IMR-90 (cell line): ENCODE results near the gene TIGD3. TPM values are rescaled to one million over a fixed set of nuclear protein-coding genes. Genes with fewer than 3 reads are reported as not detected.

Experiments
- ATAC-seq: fragments of 200-7000 bp; cut with Tn5 transposase; 2 replicates; pipeline ENCODE4 v1.9.1; 2020; ENCODE audit warnings: low read depth, mild to moderate bottlenecking, moderate library complexity
- BruUV-seq: library from RNA; stranded (reverse); fragments of 400-500 nt; replicated peaks from 2 replicates; lab custom pipeline; 2021; lab: Mats Ljungman, UMichigan
- CTCF ChIA-PET: fragments of 300-600 bp; formaldehyde crosslinking; extraction: SDS; loops from one replicate; lab custom pipeline; 2021; ENCODE audit warnings: antibody characterized with exemption; lab: Yijun Ruan, JAX
- POLR2A ChIA-PET: fragments of 300-600 bp; sonication (Branson Sonifier 250); formaldehyde crosslinking; loops from one replicate; lab custom pipeline; 2022; ENCODE audit warnings: antibody characterized with exemption; ENCODE audit not compliant: unreplicated experiment; lab: Charles Lee
- DNase-seq: peaks from one replicate; pipeline ENCODE4 v3.0.0; 2013
- H2AFZ ChIP-seq: replicated peaks from 2 replicates; pipeline ENCODE3; 2013; ENCODE audit warnings: low read length, mild to moderate bottlenecking; ENCODE audit not compliant: poor library complexity
- H2AK5ac ChIP-seq: 2 replicates; pipeline ENCODE4 v1.6.1; 2013; ENCODE audit warnings: low read depth, low read length, inconsistent platforms
- H2AK9ac ChIP-seq: replicated peaks from 2 replicates; pipeline ENCODE3; 2013; ENCODE audit warnings: mild to moderate bottlenecking, low read depth, low read length, moderate library complexity; ENCODE audit not compliant: poor library complexity
- H2BK120ac ChIP-seq: 2 replicates; pipeline ENCODE4 v1.6.1; 2013; ENCODE audit warnings: low read depth, low read length, inconsistent platforms
- H2BK15ac ChIP-seq: 3 replicates; pipeline ENCODE4 v1.6.1; 2013; ENCODE audit warnings: low read depth, low read length, inconsistent platforms
- H2BK20ac ChIP-seq: 2 replicates; pipeline ENCODE4 v1.6.1; 2013; ENCODE audit warnings: low read depth, mild to moderate bottlenecking, inconsistent platforms, low read length, moderate library complexity
- H2BK5ac ChIP-seq: 2 replicates; pipeline ENCODE4 v1.6.1; 2013; ENCODE audit warnings: mild to moderate bottlenecking, low read depth, low read length, inconsistent platforms; ENCODE audit not compliant: poor library complexity, severe bottlenecking
- H3K14ac ChIP-seq: replicated peaks from 2 replicates; pipeline ENCODE4 v1.6.1; 2013; ENCODE audit warnings: low read depth, low read length, inconsistent platforms
- H3K18ac ChIP-seq: 2 replicates; pipeline ENCODE4 v1.6.1; 2013; ENCODE audit warnings: low read depth, low read length, control low read depth
- H3K23ac ChIP-seq: 2 replicates; pipeline ENCODE4 v1.6.1; 2013; ENCODE audit warnings: low read depth, low read length, inconsistent platforms
- H3K27ac ChIP-seq: 2 replicates; pipeline ENCODE4 v1.5.1; 2013; ENCODE audit warnings: mild to moderate bottlenecking, control low read depth, low read length; ENCODE audit not compliant: insufficient read depth
- H3K27me3 ChIP-seq: 2 replicates; pipeline ENCODE4 v1.6.1; 2013; ENCODE audit warnings: low read length; ENCODE audit not compliant: control insufficient read depth, insufficient read depth
- H3K36me3 ChIP-seq: 2 replicates; pipeline ENCODE4 v1.6.1; 2013; ENCODE audit warnings: low read length, mixed read lengths; ENCODE audit not compliant: control insufficient read depth, insufficient read depth
- H3K4ac ChIP-seq: 2 replicates; pipeline ENCODE4 v1.6.1; 2013; ENCODE audit warnings: low read depth, low read length, inconsistent platforms
- H3K4me1 ChIP-seq: 2 replicates; pipeline ENCODE4 v1.6.1; 2013; ENCODE audit warnings: low read length, mixed read lengths; ENCODE audit not compliant: control insufficient read depth, insufficient read depth
- H3K4me2 ChIP-seq: 2 replicates; pipeline ENCODE4 v1.6.1; 2013; ENCODE audit warnings: low read depth, mild to moderate bottlenecking, control low read depth, low read length, moderate library complexity
- H3K4me3 ChIP-seq: 2 replicates; pipeline ENCODE4 v1.5.1; 2013; ENCODE audit warnings: low read depth, mild to moderate bottlenecking, control low read depth, low read length, moderate library complexity; ENCODE audit not compliant: insufficient read depth
- H3K56ac ChIP-seq: 2 replicates; pipeline ENCODE4 v1.6.1; 2013; ENCODE audit warnings: low read length, inconsistent platforms; ENCODE audit not compliant: insufficient read depth; ENCODE audit errors: extremely low read depth
- H3K79me1 ChIP-seq, 2 experiments: 2 replicates each; pipeline ENCODE4 v1.6.1; 2013; ENCODE audit warnings: low read length in 2 of 2, inconsistent platforms in 1 of 2, low read depth in 1 of 2
- H3K9ac ChIP-seq: 2 replicates; pipeline ENCODE4 v1.6.1; 2013; ENCODE audit warnings: low read depth, low read length, control low read depth
- H3K9me1 ChIP-seq: 2 replicates; pipeline ENCODE4 v1.6.1; 2013; ENCODE audit warnings: low read length, inconsistent platforms; ENCODE audit not compliant: insufficient read depth
- H3K9me3 ChIP-seq: 2 replicates; pipeline ENCODE4 v1.6.1; 2013; ENCODE audit warnings: low read length; ENCODE audit not compliant: control insufficient read depth, insufficient read depth
- H4K20me1 ChIP-seq: 2 replicates; pipeline ENCODE4 v1.6.1; 2013; ENCODE audit warnings: low read length, inconsistent platforms; ENCODE audit not compliant: insufficient read depth
- H4K5ac ChIP-seq: 2 replicates; pipeline ENCODE4 v1.6.1; 2013; ENCODE audit warnings: mild to moderate bottlenecking, low read depth, low read length, control low read depth
- H4K8ac ChIP-seq, 2 experiments: 2 replicates each; pipeline ENCODE4 v1.6.1; 2013; ENCODE audit warnings: low read depth in 2 of 2, low read length in 2 of 2, control low read depth in 1 of 2, inconsistent platforms in 1 of 2
- H4K91ac ChIP-seq: 2 replicates; pipeline ENCODE4 v1.6.1; 2013; ENCODE audit warnings: low read depth, low read length, inconsistent platforms; ENCODE audit not compliant: insufficient read depth
- BHLHE40 ChIP-seq: fragments of 150-350 bp; IDR thresholded peaks from 2 replicates; pipeline ENCODE4 v1.6.1; 2016; ENCODE audit warnings: mild to moderate bottlenecking, low read depth, low read length
- CEBPB ChIP-seq: IDR thresholded peaks from 2 replicates; pipeline ENCODE4 v1.6.1; 2012; ENCODE audit warnings: low read depth, low read length, improper control_type of control experiment
- CHD1 ChIP-seq: IDR thresholded peaks from 2 replicates; pipeline ENCODE4 v1.6.1; 2012; ENCODE audit warnings: low read depth, low read length, improper control_type of control experiment
- FOS ChIP-seq: fragments of 150-350 bp; IDR thresholded peaks from 2 replicates; pipeline ENCODE4 v1.6.1; 2016; ENCODE audit warnings: low read depth, low read length
- MAFK ChIP-seq: IDR thresholded peaks from 2 replicates; pipeline ENCODE4 v1.6.1; 2012; ENCODE audit warnings: low read depth, low read length, improper control_type of control experiment
- MXI1 ChIP-seq: IDR thresholded peaks from 2 replicates; pipeline ENCODE4 v1.6.1; 2012; ENCODE audit warnings: low read depth, mild to moderate bottlenecking, low read length, moderate library complexity, borderline replicate concordance
- NFE2L2 ChIP-seq: fragments of 150-350 bp; IDR thresholded peaks from 2 replicates; pipeline ENCODE4 v1.6.1; 2016; ENCODE audit warnings: low read depth, mild to moderate bottlenecking, low read length
- RAD21 ChIP-seq: IDR thresholded peaks from 2 replicates; pipeline ENCODE4 v1.6.1; 2012; ENCODE audit warnings: low read length, improper control_type of control experiment
- RCOR1 ChIP-seq: IDR thresholded peaks from 2 replicates; pipeline ENCODE4 v1.6.1; 2012; ENCODE audit warnings: mild to moderate bottlenecking, low read length, improper control_type of control experiment; ENCODE audit not compliant: insufficient replicate concordance
- RFX5 ChIP-seq: IDR thresholded peaks from 2 replicates; pipeline ENCODE4 v1.8.0; 2012; ENCODE audit warnings: low read depth, mild to moderate bottlenecking, low read length, moderate library complexity
- SMC3 ChIP-seq: fragments of 150-350 bp; IDR thresholded peaks from 2 replicates; pipeline ENCODE4 v1.6.1; 2016; ENCODE audit warnings: low read depth, mild to moderate bottlenecking, antibody characterized with exemption, low read length, moderate library complexity
- WGBS, 2 experiments: methylation state at CpG; one replicate each; pipeline versions ENCODE4 v1.1.5 to v1.1.7; 2013; ENCODE audit warnings: missing lambda C conversion rate in 2 of 2; ENCODE audit not compliant: insufficient read length in 1 of 2; ENCODE audit errors: extremely low coverage in 2 of 2; 5-methylcytosine and 5-hydroxymethylcytosine counted together
- dilution Hi-C: fragments of 300-500 bp; cut with HindIII; formaldehyde crosslinking; loops from one replicate; pipeline ENCODE4 v1.14.3; 2018; ENCODE audit warnings: low sequenced_read_pairs; ENCODE audit not compliant: unreplicated experiment
- in situ Hi-C: fragments of 300-500 bp; cut with MboI; formaldehyde crosslinking; loops from 3 replicates; pipeline ENCODE4 v1.14.3; 2019; ENCODE audit warnings: low sequenced_read_pairs, inconsistent platforms, mixed read lengths
- intact Hi-C: fragments of 100-400 bp; cut with micrococcal nuclease; formaldehyde crosslinking; loops from 2 replicates; pipeline ENCODE4 v1.10.0; 2022
- polyA plus RNA-seq, 3 experiments: library from polyadenylated mRNA; depleted of rRNA; stranded (reverse); fragments of >200 nt; gene quantifications; 2 replicates each; pipeline ENCODE4 v1.2.3, GENCODE V29; 2012; ENCODE audit warnings: low replicate concordance in 1 of 3
- total RNA-seq: library from RNA; depleted of rRNA; stranded (reverse); fragments of >200 nt; gene quantifications from 2 replicates; pipeline ENCODE4 v1.2.3, GENCODE V29; 2012
- TF ChIP-seq, protein P1 (sequence below): fragments of 150-350 bp; IDR thresholded peaks from 2 replicates; pipeline ENCODE4 v1.6.1; 2016; ENCODE audit warnings: low read depth, mild to moderate bottlenecking, low read length, moderate library complexity, borderline replicate concordance
- TF ChIP-seq, protein P2 (sequence below): conservative IDR thresholded peaks from 2 replicates; pipeline ENCODE4 v1.5.1; 2012; ENCODE audit warnings: mild to moderate bottlenecking, low read depth, low read length, improper control_type of control experiment
- TF ChIP-seq, protein P3 (sequence below): fragments of 150-350 bp; IDR thresholded peaks from 2 replicates; pipeline ENCODE4 v1.6.1; 2017; ENCODE audit warnings: mild to moderate bottlenecking, antibody characterized with exemption, low read length, low read depth

TIGD3 gene
- total and polyA plus RNA-seq, 2 of the 4 experiments (the other 2 are of a cell fraction) = 0.12 TPM; not detected in 1

DNA sequence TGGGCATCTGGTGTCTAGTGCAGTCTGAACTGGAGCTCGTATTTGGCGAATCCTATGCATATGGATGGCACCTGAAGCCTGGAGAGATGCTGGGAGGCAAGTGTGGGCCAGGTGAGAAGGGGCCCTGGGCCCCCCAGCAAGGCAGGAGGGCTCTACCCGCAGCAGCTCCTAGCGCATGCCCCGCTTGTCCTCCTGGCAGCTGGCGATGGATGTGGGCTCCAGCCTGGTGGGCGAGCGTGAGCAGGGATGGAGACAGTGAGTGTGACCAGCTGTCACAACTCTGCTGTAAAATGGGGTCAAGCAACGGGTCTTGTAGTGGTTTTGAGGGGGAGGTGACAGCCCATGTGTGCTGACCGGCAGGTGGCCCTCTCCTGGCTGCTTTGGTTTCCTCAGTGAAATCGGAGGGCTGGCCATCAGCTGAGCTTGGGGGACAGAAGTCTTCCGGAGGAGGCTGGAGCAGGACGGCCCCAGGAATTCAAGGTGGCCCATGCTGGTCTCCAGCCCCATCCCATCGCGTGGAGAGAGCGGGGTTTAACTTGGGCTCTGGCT, 43.9 kb downstream of the TIGD3 start:
- Histone ChIP-seq H4K91ac (no peak overlapping the region), H3K9me1 (no peaks in the 10 kb centered on the region; the same call in 1 of the 2 replicates), H2BK120ac (no peak overlapping the region), H3K23ac (no peak overlapping the region), H2AK9ac (no peak overlapping the region), H3K9ac (no peak overlapping the region), H3K4me3 (no peak overlapping the region), H3K27ac (no peak overlapping the region), H3K56ac (no peak overlapping the region), H3K4me2 (no peak overlapping the region), H3K36me3 (peaks cover 59% of the 10 kb centered on the region), H3K4me1 (no peaks in the 10 kb centered on the region), H3K18ac (no peak overlapping the region), H3K4ac (no peak overlapping the region), H2BK15ac (no peak overlapping the region), H2BK5ac (no peak overlapping the region), H3K14ac (no peak overlapping the region), H3K79me1 (peaks cover under 1 to 39% of the 10 kb centered on the region in 2 experiments; a peak in 3 of 4 replicates), H3K9me3 (no peaks in the 10 kb centered on the region), H2AK5ac (no peak overlapping the region), H4K20me1 (no peaks in the 10 kb centered on the region; the same call in none of the 2 replicates), H3K27me3 (no peaks in the 10 kb centered on the region), H4K8ac (no peak overlapping the region), H2AFZ (no peak overlapping the region), H4K5ac (no peak overlapping the region), H2BK20ac (no peak overlapping the region)
- ATAC-seq (no peak), DNase-seq (no peak)
- ChIA-PET POLR2A (interaction anchor here (0.7 kb wide), 1 partner anchor 100 kb away, joined by 16 read pairs; the partner anchor contains the start of gene MALAT1), CTCF (interaction anchor here (0.5 kb wide), 1 partner anchor 113 kb away, joined by 3 read pairs; no protein-coding TSS in a partner anchor)
- BruUV-seq = no TSS peak
- in situ Hi-C loops (no loop called here), dilution Hi-C loops (no loop called here), intact Hi-C loops (no loop called here)
- TF ChIP-seq SMC3 (no peak), FOS (no peak), RFX5 (no peak), RAD21 (no peak), RCOR1 (no peak), CHD1 (no peak), MAFK (no peak), MXI1 (no peak), BHLHE40 (no peak), NFE2L2 (no peak), CEBPB (no peak)
- TF ChIP-seq, protein P1, sequence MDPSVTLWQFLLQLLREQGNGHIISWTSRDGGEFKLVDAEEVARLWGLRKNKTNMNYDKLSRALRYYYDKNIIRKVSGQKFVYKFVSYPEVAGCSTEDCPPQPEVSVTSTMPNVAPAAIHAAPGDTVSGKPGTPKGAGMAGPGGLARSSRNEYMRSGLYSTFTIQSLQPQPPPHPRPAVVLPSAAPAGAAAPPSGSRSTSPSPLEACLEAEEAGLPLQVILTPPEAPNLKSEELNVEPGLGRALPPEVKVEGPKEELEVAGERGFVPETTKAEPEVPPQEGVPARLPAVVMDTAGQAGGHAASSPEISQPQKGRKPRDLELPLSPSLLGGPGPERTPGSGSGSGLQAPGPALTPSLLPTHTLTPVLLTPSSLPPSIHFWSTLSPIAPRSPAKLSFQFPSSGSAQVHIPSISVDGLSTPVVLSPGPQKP = no peak
- TF ChIP-seq, protein P2, sequence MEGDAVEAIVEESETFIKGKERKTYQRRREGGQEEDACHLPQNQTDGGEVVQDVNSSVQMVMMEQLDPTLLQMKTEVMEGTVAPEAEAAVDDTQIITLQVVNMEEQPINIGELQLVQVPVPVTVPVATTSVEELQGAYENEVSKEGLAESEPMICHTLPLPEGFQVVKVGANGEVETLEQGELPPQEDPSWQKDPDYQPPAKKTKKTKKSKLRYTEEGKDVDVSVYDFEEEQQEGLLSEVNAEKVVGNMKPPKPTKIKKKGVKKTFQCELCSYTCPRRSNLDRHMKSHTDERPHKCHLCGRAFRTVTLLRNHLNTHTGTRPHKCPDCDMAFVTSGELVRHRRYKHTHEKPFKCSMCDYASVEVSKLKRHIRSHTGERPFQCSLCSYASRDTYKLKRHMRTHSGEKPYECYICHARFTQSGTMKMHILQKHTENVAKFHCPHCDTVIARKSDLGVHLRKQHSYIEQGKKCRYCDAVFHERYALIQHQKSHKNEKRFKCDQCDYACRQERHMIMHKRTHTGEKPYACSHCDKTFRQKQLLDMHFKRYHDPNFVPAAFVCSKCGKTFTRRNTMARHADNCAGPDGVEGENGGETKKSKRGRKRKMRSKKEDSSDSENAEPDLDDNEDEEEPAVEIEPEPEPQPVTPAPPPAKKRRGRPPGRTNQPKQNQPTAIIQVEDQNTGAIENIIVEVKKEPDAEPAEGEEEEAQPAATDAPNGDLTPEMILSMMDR = no peak
- TF ChIP-seq, protein P3, sequence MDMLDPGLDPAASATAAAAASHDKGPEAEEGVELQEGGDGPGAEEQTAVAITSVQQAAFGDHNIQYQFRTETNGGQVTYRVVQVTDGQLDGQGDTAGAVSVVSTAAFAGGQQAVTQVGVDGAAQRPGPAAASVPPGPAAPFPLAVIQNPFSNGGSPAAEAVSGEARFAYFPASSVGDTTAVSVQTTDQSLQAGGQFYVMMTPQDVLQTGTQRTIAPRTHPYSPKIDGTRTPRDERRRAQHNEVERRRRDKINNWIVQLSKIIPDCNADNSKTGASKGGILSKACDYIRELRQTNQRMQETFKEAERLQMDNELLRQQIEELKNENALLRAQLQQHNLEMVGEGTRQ = no peak
- 77% methylated on average over 10 of the region's 16 CpGs; no CpG with 5 or more reads in 1 of the 2 experiments for WGBS, 2 experiments
